ENCODE measurements around the gene MYLK2.
"Not testable (repeated sequence)": the region's sequence is repeated elsewhere in the genome, so short reads cannot be mapped to it uniquely, and the experiment has no call there.

Gene MYLK2

DNA sequence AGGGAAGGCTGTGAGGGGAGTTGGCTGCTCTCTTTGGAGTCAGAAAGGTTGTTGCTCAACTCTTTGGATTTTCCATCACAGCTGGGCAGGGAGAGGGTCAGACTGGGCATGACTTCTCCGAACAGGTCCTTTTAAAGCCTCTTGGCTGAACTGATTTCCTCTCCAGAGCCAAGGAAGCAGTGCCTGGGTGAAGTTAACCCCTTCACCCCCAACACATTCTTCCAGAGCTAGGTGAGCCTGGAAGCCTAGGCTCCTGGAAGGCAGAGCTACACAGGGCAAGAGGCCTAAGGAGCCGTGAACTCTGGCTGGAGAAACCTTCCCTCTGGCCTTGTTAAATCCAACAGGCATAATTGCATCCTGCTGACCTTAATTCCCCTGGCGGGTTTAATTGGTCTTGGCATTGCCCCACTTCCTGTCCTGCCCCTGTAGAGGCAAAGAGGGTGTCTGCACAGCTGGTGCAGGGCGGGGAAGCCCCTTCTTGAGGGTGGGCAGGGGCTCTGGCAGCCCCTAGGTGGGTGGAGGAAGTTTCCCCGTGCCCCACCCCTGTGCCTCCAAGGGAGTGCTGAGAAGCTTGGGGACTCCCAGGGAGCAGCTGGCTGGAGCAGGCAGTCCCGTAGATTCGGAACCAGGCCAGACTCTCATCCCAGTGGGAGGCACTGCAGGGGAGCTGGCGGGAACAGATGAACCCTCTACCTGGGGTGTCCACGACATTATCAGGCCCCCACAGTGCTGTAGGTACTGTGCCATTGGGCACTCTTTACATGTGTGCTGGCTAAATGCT, 3.6 kb upstream of the MYLK2 start:
- DNase-seq = no peak

DNA sequence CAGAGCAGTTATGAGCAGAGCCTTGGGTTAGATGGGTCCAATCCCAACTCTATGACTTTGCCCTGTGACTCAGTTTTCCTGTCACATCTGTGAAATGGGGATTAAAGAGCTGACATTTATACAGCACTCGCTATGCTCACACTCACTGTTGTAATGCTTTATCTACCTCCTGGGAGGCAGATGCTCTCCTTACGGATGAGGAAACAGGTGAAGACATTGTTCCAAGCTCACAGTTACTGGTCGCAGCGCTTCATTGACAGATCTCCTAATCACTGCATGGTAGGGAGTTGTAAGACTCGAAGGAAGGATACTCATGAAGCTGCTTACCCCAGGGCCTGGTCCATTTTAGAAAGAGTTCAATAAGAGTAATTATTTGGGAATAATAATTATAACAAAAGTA, 2.9 kb upstream of the MYLK2 start:
- no peak for DNase-seq

DNA sequence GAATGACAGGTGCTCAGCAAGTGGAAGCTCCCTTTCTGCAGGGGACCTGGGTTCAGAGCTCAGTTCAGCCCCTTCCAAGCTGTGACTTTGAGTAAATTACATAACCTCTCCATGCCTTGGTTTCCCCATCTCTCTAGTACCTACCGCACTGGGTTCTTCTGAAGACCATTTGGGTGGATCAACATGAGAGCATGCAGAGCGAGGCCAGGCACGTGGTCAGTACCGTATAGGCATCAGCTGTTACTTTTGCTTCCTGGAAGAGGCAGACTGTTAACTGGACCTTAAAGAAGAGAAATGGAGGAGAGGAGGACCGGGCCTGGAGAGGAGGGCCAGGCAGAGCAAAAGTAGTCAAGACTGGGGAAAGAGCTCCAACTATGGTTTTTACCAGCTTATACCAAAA, 1.7 kb upstream of the MYLK2 start:
- DNase-seq = no peak

GRCh38 chr20:31818376-31818908, 714 bp upstream of the MYLK2 start:
- DNase-seq = no peak

- DNase-seq = no peak
Measured at GRCh38 chr20:31820228-31820627, 1.1 kb downstream of the MYLK2 start.

- DNase-seq = no peak
Measured at GRCh38 chr20:31821427-31821826, 2.3 kb downstream of the MYLK2 start.

- DNase-seq = peak in 51 of 56 donors; percentile 12 to 78 (median 48)
Measured at GRCh38 chr20:31822421-31823330, 3.5 kb downstream of the MYLK2 start.

GRCh38 chr20:31823360-31824124, 4.4 kb downstream of the MYLK2 start:
- no peak for DNase-seq

DNA sequence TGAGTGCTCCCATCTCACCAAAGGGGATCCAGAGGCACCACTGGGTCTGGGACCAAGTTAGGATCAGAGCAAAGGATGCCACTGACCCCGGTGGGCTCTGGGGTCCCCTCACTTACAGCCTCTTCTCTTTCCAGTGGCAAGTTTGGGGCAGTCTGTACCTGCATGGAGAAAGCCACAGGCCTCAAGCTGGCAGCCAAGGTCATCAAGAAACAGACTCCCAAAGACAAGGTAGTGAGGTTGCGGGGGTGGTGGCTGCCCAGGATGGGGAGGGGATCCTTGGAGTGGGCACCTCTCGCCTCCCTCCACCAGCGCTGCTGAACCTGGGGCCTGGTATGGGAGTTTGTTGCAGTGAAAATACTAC, 4.9 kb downstream of the MYLK2 start:
- no peak for DNase-seq

- DNase-seq = no peak
Measured at GRCh38 chr20:31824554-31825313, 5.6 kb downstream of the MYLK2 start.

DNA sequence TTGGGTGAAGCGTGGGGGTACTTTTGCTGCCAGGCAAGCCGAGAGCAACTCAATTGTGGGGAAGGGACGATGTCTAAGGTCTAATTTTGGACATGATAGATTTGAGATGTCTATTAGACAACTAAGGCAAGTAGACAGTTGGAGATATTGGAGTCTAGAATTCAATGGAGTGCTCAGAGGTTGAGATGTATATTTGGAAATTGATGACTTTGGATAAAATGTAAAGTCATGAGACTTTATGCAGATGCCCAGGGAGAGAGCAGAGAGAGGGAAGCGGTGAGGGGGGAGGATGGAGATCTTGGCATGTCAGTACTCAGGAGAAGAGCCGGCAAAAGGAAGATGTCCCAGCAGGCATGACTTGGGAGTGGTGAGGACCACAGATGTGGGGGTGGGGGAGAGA, 6.9 kb downstream of the MYLK2 start:
- DNase-seq = no peak

DNA sequence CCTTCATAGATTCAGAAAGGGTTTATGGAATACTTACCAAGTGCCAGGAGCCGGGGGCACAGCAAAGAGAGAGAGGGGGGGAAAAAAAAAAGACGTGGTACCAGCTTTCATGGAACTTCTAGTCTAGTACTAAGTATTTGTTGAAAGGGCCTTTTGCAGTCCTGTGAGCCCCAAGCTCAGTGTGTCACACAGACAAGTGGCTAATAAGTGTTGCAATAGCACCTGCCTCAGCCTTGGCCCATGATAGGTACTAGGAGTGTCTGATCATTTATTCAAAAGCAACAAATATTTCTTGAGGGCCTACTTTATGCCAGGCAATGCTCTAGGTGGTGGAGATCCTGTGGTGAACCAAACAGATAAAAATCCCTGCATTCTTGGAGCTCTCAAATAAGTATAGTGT, 7.9 kb downstream of the MYLK2 start:
- no peak for DNase-seq

GRCh38 chr20:31828016-31828415, 8.9 kb downstream of the MYLK2 start:
- DNase-seq = not testable (repeated sequence)

GRCh38 chr20:31829731-31830130, 10.6 kb downstream of the MYLK2 start:
- no peak for DNase-seq

DNA sequence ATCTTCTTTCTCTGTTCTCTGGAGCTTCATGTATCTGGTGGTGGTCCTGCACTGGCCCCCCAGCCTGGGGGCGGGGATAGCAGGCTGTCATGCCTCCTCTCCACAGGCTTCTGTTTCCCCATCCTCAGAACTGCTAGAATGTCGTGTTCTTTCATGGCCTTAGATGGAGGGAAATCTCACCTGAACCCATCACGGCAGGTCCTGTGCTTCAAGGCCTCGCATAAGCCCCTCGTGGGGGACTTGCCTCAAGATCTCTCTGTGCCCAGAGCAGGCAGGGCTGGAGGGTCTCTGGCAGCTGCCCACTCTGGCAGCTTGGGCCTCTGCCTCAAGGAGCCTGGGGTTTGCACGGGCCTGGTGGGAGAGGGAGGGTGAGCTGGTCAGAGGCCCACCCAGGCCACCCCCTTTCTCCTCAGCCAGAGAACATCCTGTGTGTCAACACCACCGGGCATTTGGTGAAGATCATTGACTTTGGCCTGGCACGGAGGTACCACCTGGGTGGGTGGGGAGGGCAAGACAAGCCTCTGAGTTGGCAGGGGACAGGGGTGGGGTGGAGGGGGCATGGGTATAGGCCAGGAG, 11.3 kb downstream of the MYLK2 start:
- no peak for DNase-seq

DNA sequence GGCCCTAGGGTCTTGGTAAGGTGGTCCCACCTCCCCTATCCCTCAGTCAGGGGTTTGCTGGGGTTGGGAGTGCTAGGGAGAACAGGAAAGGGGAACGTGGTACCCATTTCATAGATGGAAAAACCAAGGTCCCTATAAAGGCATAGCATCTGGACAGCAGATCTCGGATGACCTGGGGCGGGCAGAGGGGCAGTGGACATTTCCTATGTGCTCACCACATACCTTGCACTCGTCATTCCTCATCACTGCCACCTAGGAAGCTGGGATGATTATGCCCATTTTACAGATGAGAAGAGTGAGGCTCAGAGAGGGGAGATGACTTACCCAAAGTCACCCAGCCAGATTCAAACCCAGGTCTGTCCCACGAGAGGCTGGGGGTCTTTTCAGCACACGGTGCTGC, 12.1 kb downstream of the MYLK2 start:
- DNase-seq = no peak

- no peak for DNase-seq
Measured at GRCh38 chr20:31831771-31832306, 12.7 kb downstream of the MYLK2 start.

DNA sequence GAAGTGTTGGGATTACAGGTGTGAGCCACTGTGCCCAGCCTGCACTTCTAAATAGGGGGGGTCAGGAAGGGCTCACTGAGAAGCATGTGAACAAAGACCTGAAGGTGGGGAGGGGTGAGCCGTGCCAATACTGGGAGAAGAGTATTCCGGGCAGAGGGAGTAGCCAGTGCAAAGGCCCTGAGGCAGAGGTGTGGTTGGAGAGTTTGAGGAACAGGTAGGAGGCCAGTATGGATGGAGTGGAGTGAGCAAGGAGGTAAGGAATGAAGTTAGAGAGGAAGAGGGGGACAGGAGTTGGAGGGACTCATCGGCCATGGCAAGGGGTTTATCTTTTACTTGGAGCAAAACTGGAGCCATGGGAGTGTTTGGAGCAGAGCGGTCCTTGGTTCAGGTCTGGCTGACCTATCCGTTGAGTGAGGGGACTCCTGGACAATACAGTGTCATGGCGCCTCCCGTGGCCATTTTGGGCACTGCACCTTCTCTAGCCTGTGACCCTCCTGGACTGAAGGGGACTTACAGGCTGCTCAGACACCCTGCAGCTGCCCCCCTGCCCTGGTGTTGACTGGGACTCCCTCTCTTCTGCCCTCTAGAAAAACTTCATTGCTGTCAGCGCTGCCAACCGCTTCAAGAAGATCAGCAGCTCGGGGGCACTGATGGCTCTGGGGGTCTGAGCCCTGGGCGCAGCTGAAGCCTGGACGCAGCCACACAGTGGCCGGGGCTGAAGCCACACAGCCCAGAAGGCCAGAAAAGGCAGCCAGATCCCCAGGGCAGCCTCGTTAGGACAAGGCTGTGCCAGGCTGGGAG, 14.2 kb downstream of the MYLK2 start:
- DNase-seq = peak in 11 of 56 donors; percentile 1 to 50 (median 12)

DNA sequence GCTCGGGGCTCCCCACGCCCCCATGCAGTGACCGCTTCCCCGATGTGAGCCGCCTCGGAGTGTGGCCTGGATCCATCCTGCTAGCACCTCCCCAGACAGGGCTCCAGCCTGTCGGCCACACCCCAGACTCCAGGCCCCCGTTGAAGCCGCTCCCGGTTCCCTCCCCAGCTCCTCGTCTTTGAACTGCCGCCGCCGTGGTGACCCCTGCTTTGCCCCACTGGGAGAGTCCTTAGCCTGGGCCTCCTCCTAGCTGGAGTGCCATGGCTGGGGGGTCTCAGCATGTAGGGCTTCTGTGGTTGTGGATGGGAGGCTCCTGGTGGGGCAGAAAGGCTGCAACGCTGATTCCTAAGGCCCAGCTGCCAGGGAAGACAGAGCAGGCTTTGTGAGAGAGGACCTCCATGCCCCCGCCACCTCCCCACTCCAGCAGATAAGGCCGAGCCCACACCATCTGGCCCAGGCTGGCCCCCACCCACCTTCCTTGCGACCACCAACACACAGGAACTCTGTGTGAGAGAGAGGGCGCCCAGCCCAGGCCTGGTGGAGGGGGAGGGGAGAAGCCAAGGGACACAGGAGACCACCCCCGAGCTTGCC, 14.9 kb downstream of the MYLK2 start:
- no peak for DNase-seq

Data from amygdala (tissue), 56 donors.